ENCODE measurements around the gene PRKG1. TPM values are rescaled to one million over a fixed set of nuclear protein-coding genes. Genes with fewer than 3 reads are reported as not detected.

The PRKG1 gene
- total RNA-seq, 1 donor from 2014 or later = 17.9 TPM

GRCh38 chr10:51766423-51767102, 692.3 kb downstream of the PRKG1 start:
- no peaks in the 10 kb centered on the region for H3K36me3 ChIP-seq
- no peak overlapping the region for H3K27ac ChIP-seq
- intact Hi-C loops (cut with DNase I) = no loop called here
- H3K27me3 ChIP-seq = no peaks in the 10 kb centered on the region
- no peak for TF ChIP-seq CTCF (IDR thresholded peaks at IDR 0.05)
- TF ChIP-seq POLR2AphosphoS5 (IDR thresholded peaks at IDR 0.05; ENCODE audit: insufficient read depth in 1 of 2, low read depth in 1 of 2) = no peak
- no peak for TF ChIP-seq POLR2A (IDR thresholded peaks at IDR 0.05)
- H3K4me3 ChIP-seq = no peak overlapping the region
- H3K9me3 ChIP-seq = no peaks in the 10 kb centered on the region
- H3K4me1 ChIP-seq = no peaks in the 10 kb centered on the region
- no peak for DNase-seq (ENCODE audit: extremely low spot score in 2 of 2)

- no peak for DNase-seq (ENCODE audit: extremely low spot score in 2 of 2)
- no peak for TF ChIP-seq POLR2AphosphoS5 (IDR thresholded peaks at IDR 0.05; ENCODE audit: insufficient read depth in 1 of 2, low read depth in 1 of 2)
- TF ChIP-seq POLR2A (IDR thresholded peaks at IDR 0.05) = no peak
- TF ChIP-seq CTCF (IDR thresholded peaks at IDR 0.05) = no peak
- H3K4me1 ChIP-seq = no peaks in the 10 kb centered on the region
- intact Hi-C loops (cut with DNase I) = no loop called here
- no peaks in the 10 kb centered on the region for H3K36me3 ChIP-seq
- no peak overlapping the region for H3K4me3 ChIP-seq
- no peaks in the 10 kb centered on the region for H3K9me3 ChIP-seq
- H3K27ac ChIP-seq = no peak overlapping the region
- H3K27me3 ChIP-seq = no peaks in the 10 kb centered on the region
Observed at GRCh38 chr10:51767103-51767763, 692.9 kb downstream of the PRKG1 start.

- H3K4me3 ChIP-seq = no peak overlapping the region
- DNase-seq (ENCODE audit: extremely low spot score in 2 of 2) = no peak
- H3K9me3 ChIP-seq = no peaks in the 10 kb centered on the region
- no peak overlapping the region for H3K27ac ChIP-seq
- intact Hi-C loops (cut with DNase I) = no loop called here
- no peak for TF ChIP-seq CTCF (IDR thresholded peaks at IDR 0.05)
- TF ChIP-seq POLR2AphosphoS5 (IDR thresholded peaks at IDR 0.05; ENCODE audit: insufficient read depth in 1 of 2, low read depth in 1 of 2) = no peak
- TF ChIP-seq POLR2A (IDR thresholded peaks at IDR 0.05) = no peak
- H3K27me3 ChIP-seq = no peaks in the 10 kb centered on the region
- no peaks in the 10 kb centered on the region for H3K36me3 ChIP-seq
- no peaks in the 10 kb centered on the region for H3K4me1 ChIP-seq
Observed at GRCh38 chr10:51768886-51769465, 694.7 kb downstream of the PRKG1 start.

- Histone ChIP-seq H3K4me1 (no peaks in the 10 kb centered on the region), H3K27me3 (no peaks in the 10 kb centered on the region), H3K9me3 (no peaks in the 10 kb centered on the region), H3K4me3 (no peak overlapping the region), H3K36me3 (no peaks in the 10 kb centered on the region), H3K27ac (no peak overlapping the region)
- no peak for DNase-seq (ENCODE audit: extremely low spot score in 2 of 2)
- intact Hi-C loops (cut with DNase I) = no loop called here
- no peak for TF ChIP-seq CTCF (IDR thresholded peaks at IDR 0.05)
- TF ChIP-seq POLR2A (IDR thresholded peaks at IDR 0.05) = no peak
- TF ChIP-seq POLR2AphosphoS5 (IDR thresholded peaks at IDR 0.05; ENCODE audit: insufficient read depth in 1 of 2, low read depth in 1 of 2) = no peak
Observed at GRCh38 chr10:51770709-51771108, 696.4 kb downstream of the PRKG1 start.

- no peak overlapping the region for H3K27ac ChIP-seq
- TF ChIP-seq POLR2AphosphoS5 (IDR thresholded peaks at IDR 0.05; ENCODE audit: insufficient read depth in 1 of 2, low read depth in 1 of 2) = no peak
- TF ChIP-seq CTCF (IDR thresholded peaks at IDR 0.05) = no peak
- TF ChIP-seq POLR2A (IDR thresholded peaks at IDR 0.05) = no peak
Observed at GRCh38 chr10:51772387-51772786, 698.1 kb downstream of the PRKG1 start.

More at GRCh38 chr10:51772387-51772786, 698.1 kb downstream of the PRKG1 start:
- intact Hi-C loops (cut with DNase I) = no loop called here
- Histone ChIP-seq H3K27me3 (no peaks in the 10 kb centered on the region), H3K4me3 (no peak overlapping the region), H3K4me1 (no peaks in the 10 kb centered on the region), H3K36me3 (no peaks in the 10 kb centered on the region), H3K9me3 (no peaks in the 10 kb centered on the region)
- no peak for DNase-seq (ENCODE audit: extremely low spot score in 2 of 2)
